Body of pancreas (tissue), 4 donors: ENCODE measurements around the gene STK32B. TPM values are rescaled to one million over a fixed set of nuclear protein-coding genes. Genes with fewer than 3 reads are reported as not detected.

Experiments used
- ATAC-seq: fragments of 150-250 bp; one replicate; pipeline ENCODE4 v1.9.1; 2016
- DNase-seq, 4 donors: peaks; one replicate each; pipeline ENCODE4 v3.0.0-alpha.2; 2019
- H3K27ac ChIP-seq, 4 donors: fragments of 200-600 bp; sonication (generic); 1 replicate in 3 of 4; 2 replicates in 1 of 4; pipeline versions ENCODE4 v1.5.1 to v1.6.1; 2016 to 2019; ENCODE audit warnings: mild to moderate bottlenecking in 1 of 4, mixed read lengths in 1 of 4, moderate library complexity in 1 of 4
- H3K27me3 ChIP-seq, 2 donors: fragments of 200-600 bp; sonication (generic); one replicate each; pipeline ENCODE4 v1.6.0; 2016; ENCODE audit warnings: mild to moderate bottlenecking in 1 of 2
- H3K36me3 ChIP-seq, 2 donors: fragments of 200-600 bp; sonication (generic); replicated peaks in 1 of 2; 2 replicates each; pipeline ENCODE4 v1.5.1; 2016; ENCODE audit warnings: low read depth in 2 of 2; ENCODE audit not compliant: insufficient read depth in 1 of 2
- H3K4me1 ChIP-seq: fragments of 200-600 bp; sonication (generic); one replicate; pipeline ENCODE4 v1.6.0; 2016
- H3K4me3 ChIP-seq, 2 donors: fragments of 200-600 bp; sonication (generic); 1 replicate in 1 of 2; 2 replicates in 1 of 2; pipeline ENCODE4 v1.5.1; 2016 to 2019
- H3K9me3 ChIP-seq, 3 donors: fragments of 200-600 bp; sonication (generic); 1 replicate in 2 of 3; 2 replicates in 1 of 3; pipeline ENCODE4 v1.5.1; 2016
- CTCF ChIP-seq, 7 experiments: fragments of 450-650 bp in 4 of 7; fragments of 200-600 bp in 3 of 7; sonication (generic) in 3 of 7; IDR thresholded peaks; one replicate each; pipeline ENCODE4 v1.5.1; 2016 to 2019; ENCODE audit warnings: antibody characterized with exemption in 7 of 7
- POLR2A ChIP-seq, 3 donors: fragments of 450-650 bp; IDR thresholded peaks; one replicate each; pipeline ENCODE4 v1.6.1; 2016; ENCODE audit warnings: antibody characterized with exemption in 3 of 3, mild to moderate bottlenecking in 2 of 3
- WGBS, 2 donors: methylation state at CpG; one replicate each; pipeline ENCODE4 v1.1.5; 2017; 5-methylcytosine and 5-hydroxymethylcytosine counted together
- intact Hi-C: fragments of 100-400 bp; cut with DNase I; formaldehyde crosslinking; loops from one replicate; pipeline ENCODE4 v1.15.1; 2023
- total RNA-seq, 2 donors: library from RNA; depleted of rRNA; stranded (reverse); fragments of >200 nt; gene quantifications; one replicate each; pipeline ENCODE4 v1.1.0, GENCODE V29; 2016

The STK32B gene
- total RNA-seq, 2 donors from 2014 or later = 1.3 to 4.9 TPM

DNA sequence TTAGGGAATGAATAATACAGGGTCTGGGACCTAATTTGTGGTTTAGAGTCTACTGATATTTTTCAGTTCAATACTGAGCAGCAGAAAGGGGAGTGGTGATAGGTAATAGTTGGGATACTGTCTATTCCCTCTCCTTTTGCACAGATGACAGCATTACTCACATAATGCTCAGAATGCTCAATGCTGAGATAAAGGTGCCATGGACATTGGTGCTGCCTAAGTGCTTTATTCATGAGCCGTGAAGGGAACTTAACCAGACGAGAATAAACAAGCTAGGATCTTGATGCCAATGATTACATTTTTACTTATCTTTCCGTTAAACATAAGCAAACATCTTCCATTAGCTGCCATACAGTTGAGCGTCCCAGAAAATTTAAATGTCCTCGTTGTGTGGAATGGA, 75.6 kb downstream of the STK32B start:
- Histone ChIP-seq H3K9me3 (no peaks in the 10 kb centered on the region), H3K4me1 (no peaks in the 10 kb centered on the region), H3K4me3 (no peak overlapping the region), H3K36me3 (no peaks in the 10 kb centered on the region), H3K27ac (no peak overlapping the region), H3K27me3 (no peaks in the 10 kb centered on the region)
- ATAC-seq (no peak), DNase-seq (no peak)
- 43 to 55% methylated on average over 5 of the region's 5 CpGs for WGBS, 2 donors
- TF ChIP-seq CTCF (IDR thresholded peaks at IDR 0.05) = no peak
- no peak for TF ChIP-seq POLR2A (IDR thresholded peaks at IDR 0.05)
- intact Hi-C loops = no loop called here

DNA sequence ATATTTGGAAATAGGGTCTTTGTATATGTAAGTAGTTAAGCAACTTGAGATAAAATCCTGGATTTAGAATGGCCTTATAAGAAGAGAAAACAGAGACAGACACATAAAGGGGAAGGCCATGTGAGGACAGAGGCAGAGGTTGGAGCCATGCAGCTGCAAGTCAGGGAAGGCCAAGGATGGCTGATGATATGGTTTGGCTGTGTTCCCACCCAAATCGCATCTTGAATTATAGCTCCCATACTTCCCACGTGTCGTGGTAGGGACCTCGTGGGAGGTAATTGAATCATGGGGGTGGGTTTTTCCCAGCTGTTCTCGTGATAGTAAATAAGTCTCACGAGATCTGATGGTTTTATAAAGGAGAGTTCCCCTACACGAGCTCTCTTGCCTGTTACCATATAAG, 76.3 kb downstream of the STK32B start:
- no peak overlapping the region for H3K4me3 ChIP-seq
- 54 to 57% methylated on average over 7 of the region's 7 CpGs for WGBS, 2 donors

GRCh38 chr4:5128569-5128968, 77.3 kb downstream of the STK32B start:
- intact Hi-C loops = no loop called here
- DNase-seq (peak in 1 of 4 donors; percentile 9), ATAC-seq (peak; percentile 76)
- Histone ChIP-seq H3K27ac (peak overlapping the region in 2 of 4 donors; percentile 16 to 55), H3K9me3 (no peaks in the 10 kb centered on the region), H3K4me1 (no peaks in the 10 kb centered on the region), H3K36me3 (no peaks in the 10 kb centered on the region), H3K27me3 (no peaks in the 10 kb centered on the region), H3K4me3 (no peak overlapping the region)
- no peak for TF ChIP-seq CTCF (IDR thresholded peaks at IDR 0.05)
- TF ChIP-seq POLR2A (IDR thresholded peaks at IDR 0.05) = no peak
- 10 to 18% methylated on average over 5 of the region's 5 CpGs for WGBS, 2 donors

More for the DNA sequence above, 76.3 kb downstream of the STK32B start:
- Histone ChIP-seq H3K4me1 (no peaks in the 10 kb centered on the region), H3K9me3 (no peaks in the 10 kb centered on the region), H3K27me3 (no peaks in the 10 kb centered on the region), H3K36me3 (no peaks in the 10 kb centered on the region), H3K27ac (no peak overlapping the region)
- ATAC-seq (no peak), DNase-seq (no peak)
- intact Hi-C loops = no loop called here
- TF ChIP-seq CTCF (IDR thresholded peaks at IDR 0.05) (no peak), POLR2A (IDR thresholded peaks at IDR 0.05) (no peak)

- intact Hi-C loops = no loop called here
- ATAC-seq (no peak), DNase-seq (no peak)
- 89 to 92% methylated on average over 2 of the region's 2 CpGs for WGBS, 2 donors
- Histone ChIP-seq H3K27me3 (no peaks in the 10 kb centered on the region), H3K4me1 (peaks cover 18% of the 10 kb centered on the region), H3K9me3 (no peaks in the 10 kb centered on the region), H3K27ac (no peak overlapping the region), H3K36me3 (no peaks in the 10 kb centered on the region), H3K4me3 (no peak overlapping the region)
- TF ChIP-seq POLR2A (IDR thresholded peaks at IDR 0.05) (no peak), CTCF (IDR thresholded peaks at IDR 0.05) (no peak)
Measured at GRCh38 chr4:5133201-5133600, 81.9 kb downstream of the STK32B start.

DNA sequence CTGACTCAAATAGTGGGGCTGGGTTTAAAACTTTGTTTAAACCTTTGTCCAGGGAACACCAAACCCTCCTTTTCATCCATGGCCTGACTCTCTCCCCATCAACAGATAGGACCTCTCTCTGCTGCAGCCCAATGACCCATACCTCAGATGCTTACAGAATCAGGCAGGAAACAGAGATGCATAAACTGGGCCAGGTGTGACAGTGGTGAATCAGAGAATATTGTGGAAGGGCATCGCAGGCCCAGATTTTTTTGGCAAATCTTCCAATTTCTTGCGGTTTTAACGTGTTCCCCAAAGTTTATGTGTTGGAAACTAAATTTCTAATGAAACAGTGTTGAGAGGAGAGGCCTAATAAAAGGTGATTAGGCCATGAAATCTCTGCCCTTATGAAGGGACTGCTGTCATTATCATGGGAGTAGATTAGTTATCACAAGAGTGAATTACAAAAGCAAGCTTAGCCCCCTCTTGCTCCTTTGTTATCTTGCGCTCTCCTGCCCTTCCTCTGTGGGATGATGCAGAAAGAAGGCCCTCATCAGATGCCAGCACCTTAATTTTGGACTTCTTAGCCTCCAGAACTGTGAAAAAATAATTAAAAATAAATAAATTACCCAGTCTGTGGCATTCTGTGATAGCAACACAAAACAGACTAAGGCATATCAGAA, 82.8 kb downstream of the STK32B start:
- intact Hi-C loops = no loop called here
- 76 to 81% methylated on average over 4 of the region's 4 CpGs for WGBS, 2 donors
- no peak for ATAC-seq

More for the DNA sequence above, 82.8 kb downstream of the STK32B start:
- Histone ChIP-seq H3K27ac (no peak overlapping the region), H3K27me3 (no peaks in the 10 kb centered on the region), H3K9me3 (no peaks in the 10 kb centered on the region), H3K4me1 (peaks cover 26% of the 10 kb centered on the region), H3K36me3 (no peaks in the 10 kb centered on the region), H3K4me3 (no peak overlapping the region)
- DNase-seq = no peak
- TF ChIP-seq POLR2A (IDR thresholded peaks at IDR 0.05) (no peak), CTCF (IDR thresholded peaks at IDR 0.05) (no peak)
